Astrocyte (in vitro differentiated cells and primary cell): ENCODE measurements around the gene CACNA1B.

Experiments used
- CTCF ChIP-seq: IDR thresholded peaks from 2 replicates; pipeline ENCODE4 v1.5.1; 2011; ENCODE audit warnings: low read depth, mild to moderate bottlenecking, inconsistent platforms, low read length, moderate library complexity; ENCODE audit not compliant: insufficient read depth
- EZH2 ChIP-seq: IDR thresholded peaks from 2 replicates; pipeline ENCODE4 v1.6.1; 2012; ENCODE audit warnings: mild to moderate bottlenecking, low read length, inconsistent platforms; ENCODE audit not compliant: insufficient read depth

GRCh38 chr9:138117101-138117750 lies 239.6 kb downstream of the CACNA1B start:
- no peak for TF ChIP-seq CTCF
- TF ChIP-seq EZH2, result no peak
